ENCODE data around the gene TNS3. TPM values are rescaled to one million over a fixed set of nuclear protein-coding genes. Genes with fewer than 3 reads are reported as not detected.

The TNS3 gene
- total RNA-seq, 1 experiment from 2014 or later: 9.5 TPM

DNA sequence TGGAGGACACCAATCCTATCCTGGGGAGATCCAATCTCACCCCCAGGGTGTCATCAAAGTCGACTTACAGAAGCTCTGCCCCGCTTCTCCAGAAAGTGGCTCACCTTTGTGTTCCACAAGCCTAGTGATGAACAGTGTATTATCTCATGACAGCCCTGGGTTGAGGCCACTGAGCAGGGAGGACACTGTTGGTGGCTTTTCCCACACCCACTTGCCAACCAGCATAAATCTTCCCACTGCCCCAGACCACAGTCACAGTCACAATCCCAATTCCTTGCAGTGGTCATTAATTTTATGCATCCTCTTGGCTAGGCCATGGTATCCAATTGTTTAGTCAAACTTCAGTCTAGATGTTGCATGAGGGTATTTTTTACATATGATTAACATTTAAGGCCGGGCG lies 18.4 kb downstream of the TNS3 start:
- Histone ChIP-seq H4K91ac (ENCODE audit: insufficient read length, low read depth, low read length) (no peak overlapping the region), H3K4me2 (ENCODE audit: insufficient read depth, insufficient read length, low read length) (no peak overlapping the region), H3K79me2 (ENCODE audit: insufficient read depth, low read length) (no peaks in the 10 kb centered on the region), H3K27ac (ENCODE audit: insufficient read length, low read depth, low read length) (no peak overlapping the region), H3K79me1 (ENCODE audit: insufficient read depth, low read depth, low read length, poor library complexity, severe bottlenecking) (no peaks in the 10 kb centered on the region), H3K27me3 (ENCODE audit: insufficient read depth, low read length) (no peaks in the 10 kb centered on the region), H4K8ac (replicated peaks; ENCODE audit: insufficient read length, low read depth, low read length) (no peak overlapping the region), H3K9ac (ENCODE audit: extremely low read depth, insufficient read length, low read length) (no peak overlapping the region), H3K14ac (ENCODE audit: insufficient read depth, low read length) (no peak overlapping the region), H3K9me3 (ENCODE audit: control insufficient read depth, low read depth, low read length) (no peaks in the 10 kb centered on the region), H2BK20ac (ENCODE audit: low read depth, low read length, poor library complexity, severe bottlenecking) (no peak overlapping the region), H2BK5ac (ENCODE audit: insufficient read length, low read length) (no peak overlapping the region), H4K20me1 (ENCODE audit: control insufficient read depth, insufficient read depth, insufficient read length) (no peaks in the 10 kb centered on the region), H3K23me2 (ENCODE audit: insufficient read length, low read depth, low read length, poor library complexity, severe bottlenecking) (no peaks in the 10 kb centered on the region), H3K4me1 (ENCODE audit: insufficient read depth, low read length) (no peaks in the 10 kb centered on the region), H3K56ac (ENCODE audit: insufficient read length, low read depth, low read length) (no peak overlapping the region), H2BK120ac (ENCODE audit: low read depth, low read length, poor library complexity, severe bottlenecking) (no peak overlapping the region), H3T11ph (ENCODE audit: low read length) (no peak overlapping the region), H2BK12ac (ENCODE audit: insufficient read length, low read depth, low read length) (no peak overlapping the region), H4K5ac (ENCODE audit: insufficient read length, low read depth, low read length) (no peak overlapping the region), H3K23ac (ENCODE audit: insufficient read length, low read depth, low read length) (no peak overlapping the region), H3K4ac (ENCODE audit: low read depth, low read length) (no peak overlapping the region), H2BK15ac (ENCODE audit: low read depth, low read length) (no peak overlapping the region), H3K18ac (ENCODE audit: insufficient read length, low read depth, low read length) (no peak overlapping the region), H2AK5ac (ENCODE audit: insufficient read length, low read length) (no peak overlapping the region), H2AFZ (ENCODE audit: low read length) (no peak overlapping the region)
- TF ChIP-seq, protein P1, sequence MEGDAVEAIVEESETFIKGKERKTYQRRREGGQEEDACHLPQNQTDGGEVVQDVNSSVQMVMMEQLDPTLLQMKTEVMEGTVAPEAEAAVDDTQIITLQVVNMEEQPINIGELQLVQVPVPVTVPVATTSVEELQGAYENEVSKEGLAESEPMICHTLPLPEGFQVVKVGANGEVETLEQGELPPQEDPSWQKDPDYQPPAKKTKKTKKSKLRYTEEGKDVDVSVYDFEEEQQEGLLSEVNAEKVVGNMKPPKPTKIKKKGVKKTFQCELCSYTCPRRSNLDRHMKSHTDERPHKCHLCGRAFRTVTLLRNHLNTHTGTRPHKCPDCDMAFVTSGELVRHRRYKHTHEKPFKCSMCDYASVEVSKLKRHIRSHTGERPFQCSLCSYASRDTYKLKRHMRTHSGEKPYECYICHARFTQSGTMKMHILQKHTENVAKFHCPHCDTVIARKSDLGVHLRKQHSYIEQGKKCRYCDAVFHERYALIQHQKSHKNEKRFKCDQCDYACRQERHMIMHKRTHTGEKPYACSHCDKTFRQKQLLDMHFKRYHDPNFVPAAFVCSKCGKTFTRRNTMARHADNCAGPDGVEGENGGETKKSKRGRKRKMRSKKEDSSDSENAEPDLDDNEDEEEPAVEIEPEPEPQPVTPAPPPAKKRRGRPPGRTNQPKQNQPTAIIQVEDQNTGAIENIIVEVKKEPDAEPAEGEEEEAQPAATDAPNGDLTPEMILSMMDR (conservative IDR thresholded peaks at IDR 0.05): no peak
- Mint-ChIP-seq H3K36me3 (ENCODE audit: insufficient read depth in 1 of 3, low read depth in 3 of 3) (peaks cover 0 to 5% (median 3%) of the 10 kb centered on the region in 3 experiments; a peak in 3 of 7 replicates), H3K27me3 (ENCODE audit: low read depth) (peaks cover 1% of the 10 kb centered on the region; the same call in 1 of the 2 replicates), H3K9me3 (no peaks in the 10 kb centered on the region), H3K4me1 (peaks cover 0 to 12% of the 10 kb centered on the region in 2 experiments; a peak in 2 of 4 replicates), H3K4me3 (no peak overlapping the region), H3K27ac (no peak overlapping the region; a peak in 1 of 7 replicates)
- WGBS (ENCODE audit: extremely low coverage, insufficient read length, low lambda C conversion rate): no CpG with 5 or more reads among the region's 4 CpGs
- DNase-seq: no peak
